MM.1S (cell line): ENCODE data around the gene ELP5.

Experiments used
- DNase-seq: peaks from one replicate; pipeline ENCODE4 v3.0.0-alpha.2; 2015
- H2AFZ ChIP-seq: fragments of 300-600 bp; sonication (generic); 2 replicates; pipeline ENCODE4 v1.6.0; 2016; ENCODE audit warnings: antibody characterized with exemption, low read length
- H3F3A ChIP-seq: fragments of 300-600 bp; sonication (generic); 2 replicates; pipeline ENCODE4 v1.6.1; 2016; ENCODE audit warnings: mild to moderate bottlenecking, antibody characterized with exemption, low read length, moderate library complexity, mixed read lengths; ENCODE audit not compliant: insufficient read depth
- H3K27ac ChIP-seq: fragments of 300-600 bp; sonication (generic); 2 replicates; pipeline ENCODE4 v1.5.1; 2016; ENCODE audit warnings: mild to moderate bottlenecking, low read length
- H3K27me3 ChIP-seq: fragments of 300-600 bp; sonication (generic); replicated peaks from 2 replicates; pipeline ENCODE4 v1.6.0; 2016; ENCODE audit warnings: low read length; ENCODE audit not compliant: insufficient read depth
- H3K36me3 ChIP-seq: fragments of 300-600 bp; sonication (generic); replicated peaks from 2 replicates; pipeline ENCODE4 v1.6.1; 2016; ENCODE audit warnings: mild to moderate bottlenecking, low read length, mixed read lengths; ENCODE audit not compliant: insufficient read depth
- H3K4me1 ChIP-seq: fragments of 300-600 bp; sonication (generic); 2 replicates; pipeline ENCODE4 v1.6.1; 2016; ENCODE audit warnings: low read length, mixed read lengths
- H3K4me2 ChIP-seq: fragments of 300-600 bp; sonication (generic); 2 replicates; pipeline ENCODE4 v1.6.0; 2016; ENCODE audit warnings: low read depth, low read length
- H3K4me3 ChIP-seq: fragments of 300-600 bp; sonication (generic); 2 replicates; pipeline ENCODE4 v1.5.1; 2016; ENCODE audit warnings: low read length, mixed read lengths
- H3K79me2 ChIP-seq: fragments of 300-600 bp; sonication (generic); 2 replicates; pipeline ENCODE4 v1.6.1; 2016; ENCODE audit warnings: mixed run types, low read length, mixed read lengths
- H3K9ac ChIP-seq: fragments of 300-600 bp; sonication (generic); 2 replicates; pipeline ENCODE4 v1.6.1; 2016; ENCODE audit warnings: low read length, mixed read lengths
- H3K9me2 ChIP-seq: fragments of 300-600 bp; sonication (generic); replicated peaks from 2 replicates; pipeline ENCODE4 v1.6.1; 2016; ENCODE audit warnings: mild to moderate bottlenecking, low read length, mixed read lengths; ENCODE audit not compliant: insufficient read depth
- H3K9me3 ChIP-seq: fragments of 300-600 bp; sonication (generic); replicated peaks from 2 replicates; pipeline ENCODE4 v1.6.1; 2016; ENCODE audit warnings: mild to moderate bottlenecking, low read length, mixed read lengths; ENCODE audit not compliant: insufficient read depth
- H4K20me1 ChIP-seq: fragments of 300-600 bp; sonication (generic); 2 replicates; pipeline ENCODE4 v1.6.1; 2016; ENCODE audit warnings: mild to moderate bottlenecking, low read length, moderate library complexity, mixed read lengths; ENCODE audit not compliant: insufficient read depth
- EZH2 ChIP-seq: fragments of 300-600 bp; sonication (generic); optimal IDR thresholded peaks from 2 replicates; pipeline ENCODE3; 2017; ENCODE audit warnings: low read depth, mild to moderate bottlenecking, antibody characterized with exemption, low read length, mixed read lengths
- EZH2phosphoT487 ChIP-seq: fragments of 300-600 bp; sonication (generic); IDR thresholded peaks from 2 replicates; pipeline ENCODE4 v1.6.1; 2018; ENCODE audit warnings: antibody characterized with exemption, low read length
- TF ChIP-seq, protein P1 (sequence below): fragments of 300-600 bp; sonication (generic); IDR thresholded peaks from 2 replicates; pipeline ENCODE4 v1.5.1; 2016; ENCODE audit warnings: antibody characterized with exemption, low read length, mixed read lengths

ELP5 gene

DNA sequence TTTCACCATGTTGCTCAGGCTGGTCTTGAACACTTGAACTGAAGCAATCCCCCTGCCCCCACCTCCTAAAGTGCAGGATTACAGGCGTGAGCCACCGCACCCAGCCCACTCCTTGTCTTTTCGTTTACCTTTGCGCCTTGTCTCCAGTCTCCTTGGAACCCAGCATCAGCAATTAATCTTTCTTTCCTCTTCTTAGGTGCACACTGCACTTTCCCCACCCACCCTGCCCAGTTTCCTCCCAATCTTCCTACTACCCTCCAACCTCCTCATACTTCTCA is 11.7 kb downstream of the ELP5 start:
- DNase-seq = no peak
- no peaks in the 10 kb centered on the region for H3F3A ChIP-seq
- no peaks in the 10 kb centered on the region for H4K20me1 ChIP-seq
- H3K4me3 ChIP-seq = no peak overlapping the region
- no peak overlapping the region for H2AFZ ChIP-seq
- TF ChIP-seq, protein P1, sequence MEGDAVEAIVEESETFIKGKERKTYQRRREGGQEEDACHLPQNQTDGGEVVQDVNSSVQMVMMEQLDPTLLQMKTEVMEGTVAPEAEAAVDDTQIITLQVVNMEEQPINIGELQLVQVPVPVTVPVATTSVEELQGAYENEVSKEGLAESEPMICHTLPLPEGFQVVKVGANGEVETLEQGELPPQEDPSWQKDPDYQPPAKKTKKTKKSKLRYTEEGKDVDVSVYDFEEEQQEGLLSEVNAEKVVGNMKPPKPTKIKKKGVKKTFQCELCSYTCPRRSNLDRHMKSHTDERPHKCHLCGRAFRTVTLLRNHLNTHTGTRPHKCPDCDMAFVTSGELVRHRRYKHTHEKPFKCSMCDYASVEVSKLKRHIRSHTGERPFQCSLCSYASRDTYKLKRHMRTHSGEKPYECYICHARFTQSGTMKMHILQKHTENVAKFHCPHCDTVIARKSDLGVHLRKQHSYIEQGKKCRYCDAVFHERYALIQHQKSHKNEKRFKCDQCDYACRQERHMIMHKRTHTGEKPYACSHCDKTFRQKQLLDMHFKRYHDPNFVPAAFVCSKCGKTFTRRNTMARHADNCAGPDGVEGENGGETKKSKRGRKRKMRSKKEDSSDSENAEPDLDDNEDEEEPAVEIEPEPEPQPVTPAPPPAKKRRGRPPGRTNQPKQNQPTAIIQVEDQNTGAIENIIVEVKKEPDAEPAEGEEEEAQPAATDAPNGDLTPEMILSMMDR = no peak
- TF ChIP-seq EZH2phosphoT487 (no peak), EZH2 (no peak)
- H3K9ac ChIP-seq = no peak overlapping the region
- H3K9me2 ChIP-seq = no peaks in the 10 kb centered on the region
- no peaks in the 10 kb centered on the region for H3K79me2 ChIP-seq
- H3K9me3 ChIP-seq = no peaks in the 10 kb centered on the region
- H3K27ac ChIP-seq = no peak overlapping the region
- H3K4me2 ChIP-seq = no peak overlapping the region
- peaks cover 4% of the 10 kb centered on the region; the same call in 1 of the 2 replicates for H3K4me1 ChIP-seq
- H3K27me3 ChIP-seq = peaks cover 72% of the 10 kb centered on the region
- H3K36me3 ChIP-seq = no peaks in the 10 kb centered on the region

DNA sequence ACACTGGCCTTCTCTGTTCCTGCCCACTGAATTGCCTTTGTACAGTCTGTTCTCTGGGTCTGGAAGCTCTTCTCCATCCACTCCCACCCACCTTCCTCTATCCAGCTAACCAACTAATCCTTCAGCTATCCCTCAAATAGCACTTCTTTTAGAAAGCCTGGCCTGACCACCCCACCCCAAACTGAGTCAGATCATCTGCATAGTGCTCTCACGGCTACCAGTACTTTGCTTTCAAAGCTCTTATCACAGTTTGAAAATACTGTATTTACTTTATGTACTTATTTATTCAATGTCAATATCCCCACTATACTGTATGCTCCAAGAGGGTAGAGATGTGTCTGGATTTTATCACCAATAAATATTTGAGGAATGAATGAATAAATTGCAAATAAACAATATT is 14.8 kb downstream of the ELP5 start:
- Histone ChIP-seq H3K4me3 (no peak overlapping the region), H3K27ac (no peak overlapping the region), H3K9me3 (no peaks in the 10 kb centered on the region), H3K4me2 (no peak overlapping the region), H3K9me2 (no peaks in the 10 kb centered on the region), H3K27me3 (peaks cover 87% of the 10 kb centered on the region), H3F3A (no peaks in the 10 kb centered on the region), H4K20me1 (no peaks in the 10 kb centered on the region), H3K9ac (no peak overlapping the region), H3K36me3 (no peaks in the 10 kb centered on the region), H2AFZ (no peak overlapping the region), H3K4me1 (peaks cover 4% of the 10 kb centered on the region; the same call in 1 of the 2 replicates), H3K79me2 (no peaks in the 10 kb centered on the region)
- no peak for DNase-seq
- TF ChIP-seq, protein P1 = no peak
- TF ChIP-seq EZH2 = no peak
- TF ChIP-seq EZH2phosphoT487 = no peak

DNA sequence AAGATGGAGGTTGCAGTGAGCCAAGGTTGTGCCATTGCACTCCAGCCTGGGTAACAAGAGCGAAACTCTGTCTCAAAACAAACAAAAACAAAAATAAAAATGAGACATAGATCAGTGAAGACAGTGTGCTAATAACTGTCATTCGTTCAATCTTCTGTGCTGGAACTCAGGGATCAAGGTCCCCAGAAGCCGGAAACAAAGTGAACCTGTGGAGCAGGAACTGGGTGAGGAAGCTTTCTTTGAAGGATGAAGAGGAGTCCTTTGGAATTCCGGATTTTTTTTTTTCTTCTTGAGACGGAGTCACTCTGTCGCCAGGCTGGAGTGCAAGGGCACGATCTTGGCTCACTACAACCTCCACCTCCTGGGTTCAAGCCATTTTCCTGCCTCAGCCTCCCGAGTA is 27.4 kb downstream of the ELP5 start:
- Histone ChIP-seq H3K36me3 (no peaks in the 10 kb centered on the region), H2AFZ (no peak overlapping the region), H3K27me3 (peaks cover 74% of the 10 kb centered on the region), H3K27ac (no peak overlapping the region), H3K9me2 (no peaks in the 10 kb centered on the region), H4K20me1 (no peaks in the 10 kb centered on the region), H3K4me3 (no peak overlapping the region), H3K9ac (no peak overlapping the region), H3K4me2 (no peak overlapping the region), H3K4me1 (peaks cover 4% of the 10 kb centered on the region), H3K9me3 (no peaks in the 10 kb centered on the region), H3F3A (peaks cover 8% of the 10 kb centered on the region), H3K79me2 (no peaks in the 10 kb centered on the region)
- no peak for DNase-seq
- TF ChIP-seq EZH2 (no peak), EZH2phosphoT487 (no peak)
- TF ChIP-seq, protein P1 = no peak
